HCT116 (cell line): ENCODE results near the gene IRAK1BP1. TPM values are rescaled to one million over a fixed set of nuclear protein-coding genes. Genes with fewer than 3 reads are reported as not detected.

Source experiments
- ATAC-seq: fragments of 200-7000 bp; cut with Tn5 transposase; 2 replicates; pipeline ENCODE4 v1.9.1; 2020; ENCODE audit warnings: mild to moderate bottlenecking, moderate library complexity
- BruUV-seq: library from RNA; stranded (reverse); fragments of 400-500 nt; replicated peaks from 2 replicates; lab custom pipeline; 2021; lab: Mats Ljungman, UMichigan
- CTCF ChIA-PET: fragments of 300-600 bp; sonication (Branson Sonifier 250); formaldehyde crosslinking; loops from one replicate; lab custom pipeline; 2021; ENCODE audit warnings: antibody characterized with exemption; lab: Charles Lee
- POLR2A ChIA-PET: fragments of 300-600, 350-600 bp; sonication (Branson Sonifier 250); formaldehyde crosslinking; loops from one replicate; lab custom pipeline; 2021; ENCODE audit warnings: antibody characterized with exemption; lab: Charles Lee
- RAD21 ChIA-PET, 2 experiments: fragments of 300-600 bp; sonication (Branson Sonifier 250); formaldehyde crosslinking; loops; one replicate each; lab custom pipeline; 2023; ENCODE audit warnings: low total read pairs in 2 of 2; ENCODE audit not compliant: uncharacterized antibody in 2 of 2, unreplicated experiment in 2 of 2, low non-redundant PET in 1 of 2; lab: Charles Lee
- DNase-seq: peaks from one replicate; pipeline ENCODE4 v3.0.0-alpha.2; 2010; ENCODE audit warnings: low read depth, low spot score
- H2AFZ ChIP-seq: fragments of 200-600 bp; shearing (Covaris generic), sonication (generic); 2 replicates; pipeline ENCODE4 v1.6.1; 2017; ENCODE audit warnings: low read depth, mixed run types, mixed read lengths, antibody characterized with exemption, low read length; ENCODE audit not compliant: poor library complexity, severe bottlenecking
- H3K27ac ChIP-seq: 2 replicates; pipeline ENCODE4 v1.5.1; 2012; ENCODE audit warnings: low read depth, low read length
- H3K27me3 ChIP-seq: fragments of 200-600 bp; sonication (generic); 2 replicates; pipeline ENCODE4 v1.6.1; 2016; ENCODE audit warnings: mixed run types, low read length, mixed read lengths; ENCODE audit not compliant: insufficient read depth
- H3K36me3 ChIP-seq, 2 experiments: fragments of 200-500 bp in 1 of 2; fragments of 200-600 bp in 1 of 2; sonication (Bioruptor generic) in 1 of 2; sonication (generic) in 1 of 2; 2 replicates each; pipeline versions ENCODE4 v1.5.1 to v1.6.1; 2014 to 2016; ENCODE audit warnings: low read length in 2 of 2, inconsistent platforms in 1 of 2, mixed read lengths in 1 of 2, mixed run types in 1 of 2; ENCODE audit not compliant: insufficient read depth in 2 of 2, control insufficient read depth in 1 of 2
- H3K4me1 ChIP-seq, 2 experiments: fragments of 200-600 bp in 1 of 2; sonication (generic) in 1 of 2; 2 replicates each; pipeline versions ENCODE4 v1.5.1 to v1.6.1; 2012 to 2017; ENCODE audit warnings: low read length in 2 of 2, inconsistent platforms in 1 of 2, mild to moderate bottlenecking in 1 of 2, mixed read lengths in 1 of 2, mixed run types in 1 of 2, moderate library complexity in 1 of 2; ENCODE audit not compliant: insufficient read depth in 2 of 2, control insufficient read depth in 1 of 2
- H3K4me2 ChIP-seq: fragments of 200-600 bp; sonication (generic); 2 replicates; pipeline ENCODE4 v1.6.1; 2017; ENCODE audit warnings: mixed run types, low read length, mixed read lengths
- H3K4me3 ChIP-seq, 2 experiments: fragments of 200-600 bp in 1 of 2; sonication (generic) in 1 of 2; replicated peaks in 1 of 2; 2 replicates each; pipeline ENCODE4 v1.5.1; 2011 to 2016; ENCODE audit warnings: low read length in 2 of 2, control low read depth in 1 of 2, low read depth in 1 of 2, mild to moderate bottlenecking in 1 of 2, mixed read lengths in 1 of 2, mixed run types in 1 of 2
- H3K79me2 ChIP-seq: fragments of 200-600 bp; sonication (generic); 2 replicates; pipeline ENCODE4 v1.6.1; 2017; ENCODE audit warnings: mild to moderate bottlenecking, mixed run types, low read length, moderate library complexity, mixed read lengths; ENCODE audit not compliant: insufficient read depth
- H3K9ac ChIP-seq: fragments of 200-600 bp; sonication (generic); 2 replicates; pipeline ENCODE4 v1.6.1; 2016; ENCODE audit warnings: low read length, mixed read lengths
- H3K9me2 ChIP-seq: fragments of 200-600 bp; sonication (generic), shearing (Covaris generic); 2 replicates; pipeline ENCODE4 v1.6.1; 2017; ENCODE audit warnings: mixed run types, mild to moderate bottlenecking, moderate library complexity; ENCODE audit not compliant: insufficient read depth
- H3K9me3 ChIP-seq, 2 experiments: fragments of 200-500 bp in 1 of 2; fragments of 200-600 bp in 1 of 2; sonication (Bioruptor generic) in 1 of 2; sonication (generic) in 1 of 2; 2 replicates each; pipeline ENCODE4 v1.6.1; 2014 to 2017; ENCODE audit warnings: low read length in 2 of 2, mixed read lengths in 2 of 2, inconsistent platforms in 1 of 2, low read depth in 1 of 2, mild to moderate bottlenecking in 1 of 2, mixed run types in 1 of 2, moderate library complexity in 1 of 2; ENCODE audit not compliant: control insufficient read depth in 1 of 2, insufficient read depth in 1 of 2
- H4K20me1 ChIP-seq: fragments of 200-600 bp; sonication (generic), shearing (Covaris generic); 2 replicates; pipeline ENCODE4 v1.6.1; 2017; ENCODE audit warnings: mixed run types, mild to moderate bottlenecking, moderate library complexity; ENCODE audit not compliant: insufficient read depth
- ATF3 ChIP-seq: IDR thresholded peaks from 2 replicates; pipeline ENCODE4 v1.6.1; 2012
- CBX3 ChIP-seq: IDR thresholded peaks from 2 replicates; pipeline ENCODE4 v1.6.1; 2012; ENCODE audit warnings: low read depth
- CEBPB ChIP-seq: IDR thresholded peaks from 2 replicates; pipeline ENCODE4 v1.6.1; 2012; ENCODE audit warnings: low read depth
- EGR1 ChIP-seq: IDR thresholded peaks from 2 replicates; pipeline ENCODE4 v1.6.1; 2012; ENCODE audit warnings: low read depth
- ELF1 ChIP-seq: IDR thresholded peaks from 2 replicates; pipeline ENCODE4 v1.6.1; 2012; ENCODE audit warnings: low read depth, borderline replicate concordance
- EZH2 ChIP-seq: fragments of 200-600 bp; sonication (generic); IDR thresholded peaks from 2 replicates; pipeline ENCODE4 v1.6.1; 2017; ENCODE audit warnings: antibody characterized with exemption, mixed run types
- FOSL1 ChIP-seq: IDR thresholded peaks from 2 replicates; pipeline ENCODE4 v1.6.1; 2012; ENCODE audit warnings: low read depth
- JUND ChIP-seq: IDR thresholded peaks from 2 replicates; pipeline ENCODE4 v1.6.1; 2012
- POLR2A ChIP-seq: IDR thresholded peaks from 2 replicates; pipeline ENCODE4 v1.7.0; 2011; ENCODE audit warnings: borderline replicate concordance; ENCODE audit not compliant: insufficient read depth, insufficient read length; ENCODE audit errors: extremely low read depth
- POLR2AphosphoS5 ChIP-seq: IDR thresholded peaks from 2 replicates; pipeline ENCODE4 v1.6.1; 2011; ENCODE audit warnings: mild to moderate bottlenecking, low read depth, low read length, moderate library complexity
- RAD21 ChIP-seq: IDR thresholded peaks from 2 replicates; pipeline ENCODE4 v1.6.1; 2012; ENCODE audit warnings: low read depth, mild to moderate bottlenecking
- REST ChIP-seq: IDR thresholded peaks from 2 replicates; pipeline ENCODE4 v1.6.1; 2012; ENCODE audit warnings: low read depth
- SIN3A ChIP-seq: IDR thresholded peaks from 2 replicates; pipeline ENCODE4 v1.6.1; 2012; ENCODE audit warnings: low read depth
- SP1 ChIP-seq: IDR thresholded peaks from 2 replicates; pipeline ENCODE4 v1.6.1; 2012; ENCODE audit warnings: low read depth
- TCF7L2 ChIP-seq: IDR thresholded peaks from 2 replicates; pipeline ENCODE4 v1.7.0; 2011; ENCODE audit warnings: borderline replicate concordance, inconsistent platforms; ENCODE audit not compliant: insufficient read depth, insufficient read length; ENCODE audit errors: extremely low read depth
- YY1 ChIP-seq: IDR thresholded peaks from 2 replicates; pipeline ENCODE4 v1.6.1; 2011; ENCODE audit warnings: low read length, low read depth, moderate library complexity, mild to moderate bottlenecking; ENCODE audit not compliant: insufficient replicate concordance; ENCODE audit errors: extremely low read depth
- ZFX ChIP-seq: fragments of 450-650 bp; IDR thresholded peaks from 2 replicates; pipeline ENCODE4 v1.6.1; 2017
- ZNF274 ChIP-seq: fragments of 200-500 bp; sonication (Bioruptor generic); IDR thresholded peaks from 2 replicates; pipeline ENCODE4 v1.6.1; 2014; ENCODE audit warnings: mild to moderate bottlenecking, low read depth, low read length, inconsistent platforms
- intact Hi-C: fragments of 100-400 bp; cut with micrococcal nuclease; formaldehyde crosslinking; loops from 2 replicates; pipeline ENCODE4 v1.10.0; 2022
- total RNA-seq: library from RNA; stranded (reverse); gene quantifications from one replicate; pipeline ENCODE4 v1.2.1, GENCODE V29; 2021; ENCODE audit not compliant: unreplicated experiment
- TF ChIP-seq, protein P1 (sequence below): IDR thresholded peaks from 2 replicates; pipeline ENCODE4 v1.6.1; 2012
- TF ChIP-seq, protein P2 (sequence below): IDR thresholded peaks from 2 replicates; pipeline ENCODE4 v1.6.1; 2011; ENCODE audit warnings: mild to moderate bottlenecking, low read length, moderate library complexity; ENCODE audit not compliant: insufficient replicate concordance; ENCODE audit errors: extremely low read depth

IRAK1BP1 gene
- total RNA-seq, 1 experiment from 2014 or later = 5.4 TPM

GRCh38 chr6:78936515-78936914 lies 69.2 kb downstream of the IRAK1BP1 start:
- TF ChIP-seq YY1 (no peak), ZNF274 (no peak), SIN3A (no peak), CBX3 (no peak), RAD21 (no peak), POLR2AphosphoS5 (no peak), CEBPB (no peak), REST (no peak), ELF1 (no peak), TCF7L2 (no peak), POLR2A (no peak), EZH2 (no peak), ZFX (no peak), FOSL1 (no peak), EGR1 (no peak), ATF3 (no peak), JUND (no peak), SP1 (no peak)
- TF ChIP-seq, protein P1, sequence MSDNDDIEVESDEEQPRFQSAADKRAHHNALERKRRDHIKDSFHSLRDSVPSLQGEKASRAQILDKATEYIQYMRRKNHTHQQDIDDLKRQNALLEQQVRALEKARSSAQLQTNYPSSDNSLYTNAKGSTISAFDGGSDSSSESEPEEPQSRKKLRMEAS = no peak
- TF ChIP-seq, protein P2, sequence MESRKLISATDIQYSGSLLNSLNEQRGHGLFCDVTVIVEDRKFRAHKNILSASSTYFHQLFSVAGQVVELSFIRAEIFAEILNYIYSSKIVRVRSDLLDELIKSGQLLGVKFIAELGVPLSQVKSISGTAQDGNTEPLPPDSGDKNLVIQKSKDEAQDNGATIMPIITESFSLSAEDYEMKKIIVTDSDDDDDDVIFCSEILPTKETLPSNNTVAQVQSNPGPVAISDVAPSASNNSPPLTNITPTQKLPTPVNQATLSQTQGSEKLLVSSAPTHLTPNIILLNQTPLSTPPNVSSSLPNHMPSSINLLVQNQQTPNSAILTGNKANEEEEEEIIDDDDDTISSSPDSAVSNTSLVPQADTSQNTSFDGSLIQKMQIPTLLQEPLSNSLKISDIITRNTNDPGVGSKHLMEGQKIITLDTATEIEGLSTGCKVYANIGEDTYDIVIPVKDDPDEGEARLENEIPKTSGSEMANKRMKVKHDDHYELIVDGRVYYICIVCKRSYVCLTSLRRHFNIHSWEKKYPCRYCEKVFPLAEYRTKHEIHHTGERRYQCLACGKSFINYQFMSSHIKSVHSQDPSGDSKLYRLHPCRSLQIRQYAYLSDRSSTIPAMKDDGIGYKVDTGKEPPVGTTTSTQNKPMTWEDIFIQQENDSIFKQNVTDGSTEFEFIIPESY = no peak
- Histone ChIP-seq H2AFZ (no peak overlapping the region), H3K4me2 (no peak overlapping the region), H3K27ac (no peak overlapping the region), H3K4me3 (no peak overlapping the region), H3K9me2 (no peaks in the 10 kb centered on the region), H3K27me3 (no peaks in the 10 kb centered on the region), H3K9ac (no peak overlapping the region), H4K20me1 (no peaks in the 10 kb centered on the region), H3K4me1 (no peaks in the 10 kb centered on the region), H3K9me3 (no peaks in the 10 kb centered on the region), H3K36me3 (peaks cover 6 to 7% of the 10 kb centered on the region in 2 experiments; a peak in 3 of 4 replicates), H3K79me2 (no peaks in the 10 kb centered on the region)
- intact Hi-C loops = no loop called here
- ChIA-PET POLR2A (no interaction called here), CTCF (no interaction called here), RAD21 (no interaction called here)
- ATAC-seq = no peak
- no peak for DNase-seq
- BruUV-seq = no TSS peak
